GM19397 (cell line): Measurements from ENCODE around the gene INTS2.
"Not testable (repeated sequence)": the region's sequence is repeated elsewhere in the genome, so short reads cannot be mapped to it uniquely, and the experiment has no call there.

Source experiments
- ATAC-seq: cut with Tn5 transposase; IDR thresholded peaks from one replicate; pipeline ENCODE4 v1.9.1; 2021; ENCODE audit warnings: mild to moderate bottlenecking, moderate library complexity; ENCODE audit not compliant: unreplicated experiment

INTS2 gene

GRCh38 chr17:61848896-61849295 is 78.9 kb downstream of the INTS2 start:
- no peak for ATAC-seq

- ATAC-seq, result no peak
Observed at GRCh38 chr17:61848247-61848646, 79.5 kb downstream of the INTS2 start.

- no peak for ATAC-seq
Observed at GRCh38 chr17:61847659-61848058, 80.1 kb downstream of the INTS2 start.

- ATAC-seq, result no peak
Observed at GRCh38 chr17:61846761-61847375, 80.9 kb downstream of the INTS2 start.

GRCh38 chr17:61846088-61846487 is 81.7 kb downstream of the INTS2 start:
- ATAC-seq, result no peak

GRCh38 chr17:61843435-61843834 is 84.3 kb downstream of the INTS2 start:
- ATAC-seq, result no peak

GRCh38 chr17:61842899-61843298 is 84.9 kb downstream of the INTS2 start:
- ATAC-seq, result no peak

GRCh38 chr17:61839300-61839786 is 88.4 kb downstream of the INTS2 start:
- ATAC-seq, result no peak

- no peak for ATAC-seq
Observed at GRCh38 chr17:61837175-61838051, 90.4 kb downstream of the INTS2 start.

- ATAC-seq, result no peak
Observed at GRCh38 chr17:61836266-61837174, 91.3 kb downstream of the INTS2 start.

- no peak for ATAC-seq
Observed at GRCh38 chr17:61835606-61836005, 92.2 kb downstream of the INTS2 start.

GRCh38 chr17:61834610-61835009 is 93.2 kb downstream of the INTS2 start:
- no peak for ATAC-seq

- ATAC-seq, result no peak
Observed at GRCh38 chr17:61833536-61834193, 94.1 kb downstream of the INTS2 start.

GRCh38 chr17:61832463-61832862 is 95.3 kb downstream of the INTS2 start:
- no peak for ATAC-seq

GRCh38 chr17:61831099-61831498 is 96.7 kb downstream of the INTS2 start:
- ATAC-seq, result no peak

- ATAC-seq, result no peak
Observed at GRCh38 chr17:61828694-61829093, 99.1 kb downstream of the INTS2 start.

GRCh38 chr17:61827649-61828395 is 100.0 kb downstream of the INTS2 start:
- no peak for ATAC-seq

- ATAC-seq, result not testable (repeated sequence)
Observed at GRCh38 chr17:61826866-61827265, 100.9 kb downstream of the INTS2 start.

GRCh38 chr17:61826198-61826597 is 101.6 kb downstream of the INTS2 start:
- not testable (repeated sequence) for ATAC-seq
